H1 (cell line): Measurements from ENCODE around the gene MFRP. TPM values are rescaled to one million over a fixed set of nuclear protein-coding genes. Genes with fewer than 3 reads are reported as not detected.

Experiments
- CHD7 ChIP-seq: fragments of 300-600 bp; sonication (generic); IDR thresholded peaks from 2 replicates; pipeline ENCODE4 v1.7.1; 2012; ENCODE audit warnings: low read length, moderate library complexity, mild to moderate bottlenecking, inconsistent platforms; ENCODE audit not compliant: insufficient replicate concordance
- MAFK ChIP-seq: IDR thresholded peaks from 2 replicates; pipeline ENCODE4 v1.6.1; 2012; ENCODE audit warnings: low read depth, mild to moderate bottlenecking, improper control_type of control experiment, low read length
- polyA plus RNA-seq, 7 experiments: library from polyadenylated mRNA; depleted of rRNA in 3 of 7; stranded (reverse) in 5 of 7; unstranded in 2 of 7; fragments of >200 nt in 5 of 7; fragments of 200-250 nt in 2 of 7; gene quantifications; 1 replicate in 5 of 7; 2 replicates in 1 of 7; 4 replicates in 1 of 7; pipeline versions ENCODE4 v1.2.1 to v1.2.3, GENCODE V29; 2011 to 2013; ENCODE audit warnings: missing spikeins in 2 of 7, mixed read lengths in 2 of 7
- total RNA-seq: library from RNA; stranded (reverse); fragmentation: NEBNext Ultra II Directional; extraction: Animal tissue kit (Norgen Biotek cat#: 25700); gene quantifications from 2 replicates; pipeline ENCODE4 v1.2.1, GENCODE V29; 2021

The MFRP gene
- total and polyA plus RNA-seq, 2 of the 8 experiments (the other 6 are each of a cell fraction or from before 2014, with no cell fraction given), result 0.02 TPM; not detected in 1

GRCh38 chr11:119372260-119373058, 26.0 kb upstream of the MFRP start (continued):
- TF ChIP-seq CHD7, result no peak
- TF ChIP-seq MAFK, result no peak
